GM21515 (cell line): Measurements from ENCODE around the gene HIRA.
"Not testable (repeated sequence)": the region's sequence is repeated elsewhere in the genome, so short reads cannot be mapped to it uniquely, and the experiment has no call there.

Experiments used
- ATAC-seq: cut with Tn5 transposase; IDR thresholded peaks from one replicate; pipeline ENCODE4 v1.9.1; 2021; ENCODE audit not compliant: unreplicated experiment

HIRA gene

DNA sequence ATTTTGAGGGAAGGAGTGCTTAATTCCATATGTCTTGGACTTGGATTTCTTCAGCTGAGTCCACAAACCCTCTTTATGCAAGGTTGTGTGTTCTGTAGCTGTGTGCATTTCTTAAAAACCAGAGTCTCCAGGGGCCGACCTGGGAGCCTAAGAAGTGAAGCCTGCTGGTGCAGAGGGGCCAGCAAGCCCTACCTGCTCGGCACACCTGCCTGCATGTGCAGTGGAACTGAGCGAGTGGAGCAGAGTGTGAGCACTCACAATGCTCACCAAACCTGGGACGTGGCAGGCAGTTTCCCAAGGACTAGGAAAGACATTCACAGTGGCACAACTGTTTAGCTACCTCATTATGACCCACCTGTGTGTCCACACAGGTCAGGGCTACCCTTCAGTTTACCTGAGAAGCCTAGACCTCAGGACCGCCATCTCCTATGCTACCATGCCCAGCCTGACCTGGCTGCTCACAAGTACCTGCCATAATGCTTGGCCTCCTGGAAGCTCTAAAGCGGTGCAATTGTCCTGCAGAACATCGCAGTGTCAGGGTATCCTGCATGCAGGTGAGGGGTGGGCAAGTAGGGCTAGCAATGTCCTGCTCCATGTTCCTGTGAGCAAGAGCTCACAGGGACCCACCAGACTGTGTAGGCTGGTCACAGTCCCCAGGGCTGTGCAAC lies 12.1 kb upstream of the HIRA start:
- ATAC-seq: no peak

DNA sequence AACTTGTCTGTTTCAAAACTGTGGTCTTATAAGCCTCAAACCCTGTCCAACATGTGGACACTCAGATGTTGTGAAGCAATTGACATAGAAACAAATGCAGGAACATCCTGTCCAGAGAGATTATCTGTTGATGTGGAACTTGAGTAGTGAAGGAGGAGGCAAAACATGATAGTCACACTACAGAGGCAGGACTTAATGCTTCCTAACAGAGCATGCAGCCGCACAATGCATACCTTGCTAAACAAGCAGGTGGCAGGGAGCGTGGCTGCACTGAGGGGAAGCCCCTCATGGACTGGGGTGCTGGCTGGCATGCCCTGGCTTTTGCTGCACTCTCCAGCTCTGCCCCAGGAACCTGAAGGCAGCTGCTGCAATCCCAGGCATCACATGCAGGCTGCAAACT lies 10.6 kb upstream of the HIRA start:
- ATAC-seq: no peak

DNA sequence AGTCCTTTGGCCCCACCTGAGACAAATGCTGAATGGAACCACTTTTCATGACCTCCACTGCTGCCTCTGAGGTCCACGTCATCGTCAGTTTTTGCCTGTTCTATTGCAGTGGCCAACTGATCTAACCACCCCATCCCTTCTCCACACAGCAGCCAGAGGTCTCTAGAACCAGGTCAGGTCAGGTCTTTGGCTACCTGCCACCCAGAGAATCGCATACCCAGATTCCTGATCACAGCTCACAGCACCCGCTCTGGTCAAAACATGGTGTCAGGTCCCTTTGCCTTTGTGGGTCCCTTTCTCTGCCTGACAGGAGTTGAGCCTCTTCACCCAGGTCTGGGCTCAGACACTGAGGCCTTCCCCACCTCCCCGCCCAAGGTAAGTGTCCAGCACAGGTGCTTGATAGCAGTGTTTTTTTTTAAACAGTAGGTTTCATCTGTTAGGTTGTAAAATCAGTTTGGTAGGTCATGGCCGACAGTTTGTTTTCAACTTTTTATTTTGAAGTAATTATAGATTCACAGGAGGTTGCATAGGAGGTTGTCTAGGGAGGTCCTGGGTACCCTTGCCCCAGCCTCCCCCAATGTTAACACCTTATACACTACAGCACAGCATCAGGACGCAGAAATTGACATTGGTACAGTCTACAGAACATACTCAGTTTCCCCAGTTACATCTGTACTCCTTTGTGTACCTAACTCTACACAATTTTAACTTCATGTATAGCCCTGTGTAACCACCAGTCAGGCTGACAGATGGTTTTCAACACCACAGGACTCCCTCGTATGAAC lies 9.1 kb upstream of the HIRA start:
- ATAC-seq: no peak

DNA sequence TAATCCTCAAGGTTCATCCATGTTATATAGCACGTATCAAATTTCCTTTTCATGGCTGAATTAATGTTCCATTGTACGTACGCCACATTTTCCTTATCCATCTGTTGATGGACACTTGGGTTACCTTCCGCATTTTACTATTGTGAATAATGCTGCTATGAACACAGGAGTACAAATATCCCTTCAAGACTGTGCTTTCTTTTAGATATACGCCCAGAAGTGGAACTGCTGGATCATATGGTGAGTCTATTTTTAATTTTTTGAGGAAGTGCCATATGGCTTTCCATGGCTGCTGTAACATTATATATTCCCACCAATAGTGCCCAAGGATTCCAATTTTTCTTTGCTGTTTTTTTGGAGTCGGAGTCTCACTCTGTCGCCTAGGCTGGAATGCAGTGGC lies 6.8 kb upstream of the HIRA start:
- ATAC-seq: no peak

DNA sequence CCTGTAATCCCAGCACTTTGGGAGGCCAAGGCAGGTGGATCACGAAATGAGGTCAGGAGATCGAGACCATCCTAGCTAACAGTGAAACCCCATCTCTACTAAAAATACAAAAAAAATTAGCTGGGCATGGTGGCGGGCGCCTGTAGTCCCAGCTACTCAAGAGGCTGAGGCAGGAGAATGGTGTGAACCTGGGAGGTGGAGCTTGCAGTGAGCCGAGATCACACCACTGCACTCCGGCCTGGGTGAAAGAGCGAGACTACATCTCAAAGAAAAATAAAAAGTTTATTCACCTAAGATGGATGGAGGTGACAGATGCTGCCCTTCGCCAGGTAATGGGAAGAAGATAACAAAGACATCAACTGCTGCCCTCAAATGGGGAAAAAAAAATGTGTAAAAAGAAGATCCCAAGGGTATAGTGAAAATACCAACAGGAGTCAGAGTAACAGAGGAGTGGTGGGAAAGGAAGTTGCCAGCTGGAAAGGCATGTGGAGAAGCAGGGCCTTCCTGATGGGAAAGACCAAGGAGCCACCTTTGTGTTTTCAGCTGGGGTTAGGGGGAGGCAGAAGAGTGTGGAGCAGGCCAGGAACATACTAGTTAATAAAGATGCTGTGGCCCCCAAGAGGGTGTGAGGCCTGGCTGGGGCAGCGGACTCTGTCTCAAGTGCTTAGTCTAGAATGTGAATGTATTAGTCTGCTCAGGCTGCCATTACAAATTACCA lies 5.1 kb upstream of the HIRA start:
- not testable (repeated sequence) for ATAC-seq

DNA sequence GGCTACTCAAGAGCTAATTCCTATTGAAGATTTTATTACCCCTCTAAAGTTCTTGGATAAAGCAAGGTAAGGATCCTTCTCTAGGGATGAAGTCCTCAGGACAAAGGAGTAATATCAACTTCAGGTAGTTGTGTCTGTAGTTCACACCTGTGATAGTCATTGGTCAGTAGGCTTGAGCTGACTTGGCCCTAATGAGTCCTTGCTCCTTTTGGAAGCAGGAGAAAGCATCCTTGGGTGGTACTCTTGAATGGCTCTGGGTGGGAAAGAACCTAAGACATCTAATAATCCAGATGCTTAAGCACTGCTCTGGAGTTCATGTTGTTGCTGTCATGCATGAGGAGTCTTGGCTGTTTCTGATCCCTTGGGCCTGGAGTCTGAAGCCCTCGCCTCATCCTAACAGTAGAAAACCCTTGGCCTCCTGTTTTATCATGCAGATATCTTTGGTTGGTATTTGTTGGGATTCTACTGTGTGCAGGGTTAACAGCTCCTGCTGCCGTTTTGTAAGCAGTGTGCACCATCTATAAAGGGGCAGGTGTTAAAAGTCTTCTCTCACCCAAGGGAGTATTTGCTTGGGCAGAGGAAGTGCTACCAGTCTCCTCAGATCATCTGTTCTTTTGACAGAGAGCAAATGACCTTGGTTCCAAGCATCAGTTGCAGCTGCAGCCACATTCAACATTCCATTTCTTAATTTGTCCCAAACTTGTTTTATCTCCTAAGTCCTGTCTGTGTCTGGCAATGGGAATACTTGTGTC lies 3.5 kb upstream of the HIRA start:
- no peak for ATAC-seq

DNA sequence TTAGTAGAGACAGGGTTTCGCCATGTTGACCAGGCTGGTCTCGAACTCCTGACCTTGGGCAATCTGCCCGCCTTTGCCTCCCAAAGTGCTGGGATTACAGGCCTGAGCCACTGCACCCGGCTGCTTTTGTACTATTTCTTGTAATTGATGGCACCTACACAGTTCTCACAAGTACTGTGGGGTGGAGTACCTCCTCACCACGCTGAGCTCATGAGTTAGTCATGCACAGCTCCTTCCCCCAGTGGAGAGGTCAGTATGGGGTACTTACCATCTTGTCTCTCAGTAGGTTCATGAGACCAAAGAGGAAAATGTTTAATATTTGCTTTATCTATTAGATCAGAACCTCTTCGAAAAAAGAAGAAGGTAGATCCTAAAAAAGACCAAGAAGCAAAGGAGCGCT lies 2.9 kb upstream of the HIRA start:
- ATAC-seq: no peak

DNA sequence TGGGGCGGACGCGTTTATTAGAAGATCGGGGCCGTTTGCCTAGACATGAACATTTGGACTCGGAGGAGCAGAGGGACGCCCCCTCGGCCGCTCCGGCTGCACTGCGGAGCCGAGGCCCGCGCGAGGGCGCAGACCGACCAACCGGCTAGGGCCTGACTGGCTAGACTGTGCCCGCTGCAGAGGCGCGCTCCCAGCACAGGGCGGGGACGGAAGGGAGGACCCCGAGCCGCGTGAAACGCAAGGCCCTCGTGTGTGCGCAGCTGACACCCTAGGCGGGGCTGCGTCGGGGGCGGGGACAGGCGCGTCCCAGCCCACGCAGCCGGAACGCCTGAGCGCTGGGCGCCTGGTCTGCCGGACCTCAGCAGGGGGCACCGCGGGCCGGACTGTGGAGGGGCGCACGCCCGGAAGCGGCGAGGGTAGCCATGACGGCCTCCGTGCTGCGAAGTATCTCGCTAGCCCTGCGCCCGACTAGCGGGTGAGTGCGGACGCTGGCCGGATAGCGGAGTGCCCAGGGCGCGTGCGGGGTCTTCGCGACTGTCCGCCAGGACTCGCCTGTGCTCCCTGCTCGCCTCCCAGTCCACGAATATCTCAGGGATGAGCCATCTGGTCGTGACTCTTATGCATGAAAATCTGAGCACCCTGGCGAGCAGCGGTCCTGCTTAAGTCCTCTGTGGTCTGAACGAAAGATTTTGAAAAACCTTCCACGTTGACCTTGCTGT lies 759 bp upstream of the HIRA start, which contains the start of gene MRPL40:
Gene MRPL40, plus strand, starts transcription at position 413 of the 719 bp plus-strand sequence. Its CDS starts 10 bp downstream, at position 423.
- ATAC-seq: peak; percentile 68

DNA sequence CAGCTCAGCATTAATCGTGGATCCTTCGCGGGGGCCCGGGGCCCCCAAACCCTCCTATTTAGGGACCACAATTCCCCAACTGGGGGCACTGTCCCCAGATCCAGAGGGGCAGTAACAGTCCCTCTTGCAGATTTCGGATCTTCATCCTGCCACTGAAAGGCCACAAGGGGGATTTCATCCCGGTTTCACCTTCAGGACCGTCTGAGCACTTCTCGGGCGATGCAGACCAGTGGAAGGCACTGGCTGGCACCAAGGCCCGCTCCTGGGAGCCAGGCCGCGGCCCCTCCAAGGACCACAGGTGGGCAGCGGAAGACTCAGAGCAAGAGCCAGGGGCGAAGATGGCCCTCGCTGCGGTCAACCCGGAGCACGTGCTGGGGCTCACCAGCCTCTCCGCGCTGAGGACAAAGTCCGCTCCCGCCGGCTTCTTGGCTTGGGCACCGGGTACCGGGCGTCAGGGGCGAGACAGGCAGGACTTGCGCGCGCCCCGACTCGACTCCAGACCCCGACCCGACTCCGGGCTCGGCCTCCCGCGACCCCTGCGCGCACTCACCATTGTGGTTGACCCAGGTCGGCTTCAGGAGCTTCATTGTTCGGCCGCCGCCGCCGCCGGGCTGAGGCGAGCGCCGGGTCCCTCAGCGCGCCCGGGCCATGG lies 517 bp downstream of the HIRA start:
- no peak for ATAC-seq

DNA sequence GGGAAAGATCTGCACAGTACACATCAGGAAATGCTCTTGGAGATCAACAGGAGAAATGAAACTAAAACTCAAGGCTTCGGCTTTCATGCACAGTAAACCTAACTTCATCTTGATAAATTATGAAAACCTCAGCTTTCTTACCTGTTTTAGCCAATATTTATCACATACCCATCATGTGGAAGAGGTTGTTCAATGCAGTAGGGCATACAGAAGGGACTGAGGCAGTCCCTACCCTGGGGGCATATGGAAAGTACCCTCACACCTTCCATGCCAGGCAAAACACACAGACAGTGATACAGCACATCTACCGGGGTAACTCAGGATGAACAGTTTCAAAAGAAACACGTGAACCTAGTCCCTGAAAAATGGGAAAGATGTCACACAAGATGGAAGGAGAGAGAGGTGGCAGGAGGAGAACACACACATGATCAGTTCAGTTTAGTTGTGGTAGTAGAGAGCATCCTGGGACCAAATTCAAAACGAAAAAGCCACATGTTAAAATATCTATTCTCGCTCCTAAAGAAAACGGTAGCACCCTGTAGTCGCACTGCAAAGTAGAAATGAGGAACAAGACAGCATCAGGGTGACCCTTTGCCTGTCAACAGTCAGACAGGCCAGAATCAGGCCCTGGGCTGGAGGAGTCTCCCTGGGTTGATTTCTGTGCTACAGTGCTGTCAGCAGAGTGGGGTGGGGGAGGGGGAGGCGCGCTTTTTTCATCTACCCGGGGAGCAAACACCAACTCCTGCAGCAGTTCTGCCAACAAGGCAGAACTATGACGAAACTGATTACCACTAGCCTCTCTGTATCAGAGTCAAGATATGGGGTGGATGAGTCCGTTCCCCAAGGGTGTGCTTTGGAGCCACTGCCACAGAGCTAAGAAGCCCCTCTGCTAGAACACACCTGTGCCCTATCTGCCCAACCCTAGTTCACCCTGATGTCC lies 1.3 kb downstream of the HIRA start:
- ATAC-seq: no peak

DNA sequence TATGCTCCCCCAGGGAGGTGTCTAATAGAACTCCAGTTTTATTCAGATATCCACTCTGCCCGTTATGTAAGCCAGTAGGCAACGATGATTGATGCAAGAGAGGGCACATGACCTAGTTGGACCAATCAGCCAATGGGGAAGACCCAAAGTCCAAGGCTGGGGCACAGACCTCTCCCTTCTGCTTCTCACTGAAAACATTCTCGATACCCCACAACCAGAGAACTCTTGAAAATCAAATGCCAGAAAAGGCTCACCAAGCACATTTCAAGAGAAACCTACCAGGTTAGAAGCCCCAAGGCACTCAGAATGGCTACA lies 7.4 kb downstream of the HIRA start:
- ATAC-seq: no peak

DNA sequence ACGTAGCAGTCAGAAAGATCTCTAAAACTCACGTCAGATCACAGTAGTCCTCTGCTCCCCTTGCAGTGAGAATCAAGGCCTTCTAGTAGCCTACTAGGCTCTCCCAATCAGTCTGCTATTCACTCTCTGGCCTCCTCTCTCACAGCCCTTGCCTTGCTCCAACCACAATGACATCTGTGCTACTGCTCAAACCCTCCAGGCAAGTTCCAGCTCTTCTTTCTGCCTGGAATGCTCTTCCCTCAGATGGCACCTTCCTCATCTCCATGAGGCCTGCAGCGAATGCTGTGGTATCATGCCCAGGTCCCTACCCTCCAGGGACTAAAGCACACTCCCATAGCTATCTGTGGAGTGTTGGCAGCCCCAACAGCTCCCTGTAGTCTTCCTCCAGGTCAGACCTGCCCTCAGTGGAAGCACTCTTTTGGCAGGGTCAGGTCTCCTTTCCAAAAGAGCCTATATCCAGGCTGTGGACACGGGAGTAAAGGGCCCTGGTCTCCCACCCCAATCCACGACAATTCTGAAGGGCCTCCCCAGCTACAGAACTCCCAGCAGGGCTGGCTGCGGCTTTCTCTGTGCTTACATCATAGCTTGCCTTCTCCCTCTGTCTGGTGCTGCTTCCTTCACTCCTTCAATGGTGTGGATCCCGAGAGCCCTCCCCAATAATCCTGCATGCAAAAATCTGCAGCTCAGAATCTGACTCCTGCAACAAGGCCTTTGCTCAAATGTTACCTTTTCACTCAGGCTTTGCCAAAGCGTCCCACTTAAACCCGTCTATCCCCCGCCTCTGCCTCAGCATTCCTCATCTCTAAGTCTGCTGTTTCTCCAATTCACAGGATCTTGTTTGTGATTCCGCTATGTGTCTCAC lies 8.9 kb downstream of the HIRA start:
- no peak for ATAC-seq

DNA sequence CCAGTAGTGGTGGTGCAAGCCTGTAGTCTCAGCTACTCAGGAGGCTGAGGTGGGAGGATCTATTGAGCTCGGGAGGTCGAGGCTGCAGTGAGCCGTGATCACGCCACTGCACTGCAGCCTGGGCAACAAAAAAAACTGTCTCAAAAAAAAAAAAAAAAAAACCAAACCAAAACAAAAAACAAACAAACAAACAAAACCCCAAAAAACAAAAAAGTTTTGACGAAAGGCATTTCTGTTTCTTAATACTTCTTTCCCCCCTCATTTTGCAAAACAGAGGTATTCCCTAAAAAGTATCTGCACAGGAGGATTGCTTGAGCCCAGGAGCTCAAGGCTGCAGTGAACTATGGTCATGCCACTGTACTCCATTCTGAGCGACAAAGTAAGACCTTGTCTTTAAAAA lies 11.2 kb downstream of the HIRA start:
- no peak for ATAC-seq

DNA sequence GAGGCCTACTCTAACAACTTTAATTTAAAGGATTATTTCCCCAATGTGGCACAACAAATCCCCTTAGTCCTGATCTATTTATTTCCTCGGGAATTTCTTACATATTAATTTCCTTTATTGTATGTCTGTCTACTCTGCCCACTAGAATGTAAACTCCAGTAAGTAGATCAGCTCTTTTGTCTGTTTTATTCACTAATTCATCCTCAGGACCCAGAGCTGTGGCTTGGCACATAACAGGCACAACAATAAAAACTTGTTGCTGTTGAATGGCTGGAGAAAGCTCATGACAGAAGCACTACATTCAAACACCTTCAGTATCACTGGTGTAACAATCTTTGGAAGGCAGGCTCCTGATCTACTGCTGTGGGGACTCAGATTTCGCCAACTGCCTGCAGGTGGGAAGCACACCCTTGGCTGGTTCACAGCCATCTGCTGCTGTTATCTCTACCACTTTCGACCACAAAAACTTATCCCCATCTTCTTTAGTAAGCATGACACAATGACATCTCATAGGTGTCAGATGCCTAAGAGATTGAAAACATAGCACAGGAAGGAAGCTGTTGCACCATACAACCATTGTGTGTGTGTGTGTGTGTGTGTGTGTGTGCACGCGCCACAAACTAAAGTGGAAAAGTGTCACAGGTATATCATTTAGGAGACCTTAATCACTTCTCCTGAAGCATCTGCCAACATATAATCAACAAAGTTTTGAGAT lies 11.9 kb downstream of the HIRA start:
- no peak for ATAC-seq

DNA sequence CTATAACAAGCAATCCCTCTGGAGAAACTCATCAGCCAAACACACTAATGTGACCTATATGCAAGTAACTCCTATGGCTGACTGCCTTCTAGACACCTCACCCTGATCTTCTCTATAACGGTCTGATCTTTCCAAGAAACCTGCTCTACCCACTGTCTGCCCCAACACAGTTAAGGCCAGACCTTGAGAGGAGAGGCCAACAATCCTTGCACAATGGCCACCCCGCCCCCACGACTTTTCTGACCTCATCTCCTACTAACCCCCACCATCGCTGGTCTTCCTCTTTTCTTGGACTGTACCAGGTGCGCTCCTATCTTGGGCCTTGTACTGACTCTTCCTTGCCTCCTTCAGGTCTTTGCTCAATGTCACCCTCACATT lies 12.5 kb downstream of the HIRA start:
- no peak for ATAC-seq

DNA sequence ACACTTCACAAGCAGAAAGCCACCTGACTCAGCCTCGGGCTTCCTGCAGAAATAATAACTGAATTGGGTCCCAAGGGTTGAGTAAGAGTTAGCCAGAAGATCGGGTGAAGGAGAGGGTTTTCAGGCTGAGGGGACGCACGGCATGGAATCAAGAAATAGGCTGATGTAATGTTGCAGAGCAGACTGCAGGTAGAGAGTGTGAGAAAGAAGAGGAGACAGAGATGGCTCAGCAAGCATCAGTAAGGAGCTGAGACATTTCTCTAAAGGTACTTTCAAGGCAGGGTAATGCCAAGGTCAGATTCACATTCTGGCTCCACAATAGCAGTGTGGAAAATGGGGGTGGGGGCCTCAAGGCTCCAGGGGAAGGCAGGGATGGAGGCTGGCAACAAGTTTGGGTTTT lies 18.6 kb downstream of the HIRA start:
- ATAC-seq: no peak

DNA sequence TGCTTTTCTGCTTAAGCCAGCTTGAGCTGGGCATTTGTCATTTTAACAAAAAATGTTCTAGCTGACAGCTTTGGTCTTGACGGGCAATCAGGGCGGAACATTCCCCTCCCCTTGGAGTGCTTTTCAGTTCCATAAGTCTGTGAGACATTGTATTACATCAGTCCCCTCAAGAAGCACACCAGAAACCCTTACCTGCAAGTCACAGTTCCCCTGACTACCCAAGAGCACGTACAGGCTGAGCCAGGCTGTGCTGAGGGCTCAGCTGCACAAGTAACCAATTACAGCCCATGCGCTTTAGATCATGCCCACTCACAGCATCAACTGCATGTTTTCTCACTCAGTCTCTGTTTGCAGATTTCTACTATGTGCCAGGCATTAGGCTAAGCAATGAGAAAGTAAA lies 19.1 kb downstream of the HIRA start:
- no peak for ATAC-seq

DNA sequence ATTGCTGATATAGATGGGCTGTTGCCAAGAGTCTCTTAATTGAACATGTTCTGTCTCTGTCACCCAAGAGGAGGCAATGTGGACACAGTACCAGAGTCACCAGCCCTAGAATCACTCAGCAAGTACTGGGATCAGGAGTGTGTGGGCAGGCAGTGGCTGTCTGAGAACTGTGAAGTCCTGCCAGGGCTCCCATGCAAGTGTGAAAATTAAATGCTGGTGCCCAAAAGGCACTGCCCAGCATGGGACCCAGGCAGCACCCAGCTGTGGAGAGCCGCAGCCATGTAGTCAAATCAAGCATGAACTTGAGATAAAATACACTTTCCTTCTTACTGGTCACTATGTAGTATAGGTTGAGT lies 19.9 kb downstream of the HIRA start:
- no peak for ATAC-seq
